OCI-LY3 (cell line): ENCODE measurements around the gene TRIM61.
"Not testable (repeated sequence)": the region's sequence is repeated elsewhere in the genome, so short reads cannot be mapped to it uniquely, and the experiment has no call there.

Experiments
- H2AFZ ChIP-seq: fragments of 200-600, 300-600 bp; shearing (Covaris generic); 2 replicates; pipeline ENCODE4 v1.6.0; 2014; ENCODE audit warnings: antibody characterized with exemption, low read depth, low read length
- H3K27ac ChIP-seq: fragments of 200-600, 300-600 bp; sonication (generic); 2 replicates; pipeline ENCODE4 v1.5.1; 2014; ENCODE audit warnings: mild to moderate bottlenecking, low read length, moderate library complexity, mixed read lengths
- H3K27me3 ChIP-seq: fragments of 200-600, 300-600 bp; sonication (generic); 2 replicates; pipeline ENCODE4 v1.6.1; 2014; ENCODE audit warnings: low read depth, low read length, mixed read lengths
- H3K36me3 ChIP-seq: fragments of 200-600, 300-600 bp; sonication (generic); replicated peaks from 2 replicates; pipeline ENCODE3; 2014; ENCODE audit warnings: low read depth, low read length, mixed read lengths
- H3K4me1 ChIP-seq: fragments of 300-600, 200-600 bp; sonication (generic); 2 replicates; pipeline ENCODE4 v1.6.1; 2014; ENCODE audit warnings: low read length, mixed read lengths
- H3K4me2 ChIP-seq: fragments of 200-600, 300-600 bp; sonication (generic); 2 replicates; pipeline ENCODE4 v1.6.1; 2014; ENCODE audit warnings: low read length, mixed read lengths
- H3K4me3 ChIP-seq: fragments of 300-600, 200-600 bp; sonication (generic); 2 replicates; pipeline ENCODE4 v1.5.1; 2014; ENCODE audit warnings: antibody characterized with exemption, mild to moderate bottlenecking, low read length, moderate library complexity
- H3K79me2 ChIP-seq: fragments of 300-600, 200-600 bp; shearing (Covaris generic); 2 replicates; pipeline ENCODE4 v1.6.1; 2014; ENCODE audit warnings: mild to moderate bottlenecking, low read length, mixed read lengths
- H3K9ac ChIP-seq: fragments of 300-600, 200-600 bp; shearing (Covaris generic); 2 replicates; pipeline ENCODE4 v1.6.0; 2014; ENCODE audit warnings: mild to moderate bottlenecking, low read length, moderate library complexity
- H3K9me3 ChIP-seq: fragments of 200-600, 300-600 bp; shearing (Covaris generic); 2 replicates; pipeline ENCODE4 v1.6.1; 2014; ENCODE audit warnings: low read length, mixed read lengths; ENCODE audit not compliant: insufficient read depth
- H4K20me1 ChIP-seq: fragments of 200-600, 300-600 bp; sonication (generic); 2 replicates; pipeline ENCODE4 v1.6.1; 2016; ENCODE audit warnings: low read length, mixed read lengths; ENCODE audit not compliant: insufficient read depth
- EZH2phosphoT487 ChIP-seq: fragments of 200-600 bp; shearing (Covaris generic); IDR thresholded peaks from 2 replicates; pipeline ENCODE4 v1.6.1; 2018; ENCODE audit warnings: antibody characterized with exemption, mixed run types, low read depth
- TF ChIP-seq, protein P1 (sequence below): fragments of 200-600, 300-600 bp; sonication (generic); IDR thresholded peaks from 2 replicates; pipeline ENCODE4 v1.5.1; 2014; ENCODE audit warnings: antibody characterized with exemption, low read length, low read depth

TRIM61 gene

GRCh38 chr4:165006886-165007285 is 29.4 kb upstream of the TRIM61 start:
- Histone ChIP-seq H3K4me1 (no peaks in the 10 kb centered on the region), H3K9ac (no peak overlapping the region), H3K27ac (no peak overlapping the region), H3K9me3 (no peaks in the 10 kb centered on the region), H2AFZ (no peak overlapping the region), H3K79me2 (no peaks in the 10 kb centered on the region), H3K4me3 (no peak overlapping the region), H3K27me3 (peaks cover 17% of the 10 kb centered on the region; the same call in 1 of the 2 replicates), H3K4me2 (no peak overlapping the region), H3K36me3 (no peaks in the 10 kb centered on the region), H4K20me1 (no peaks in the 10 kb centered on the region)
- no peak for TF ChIP-seq EZH2phosphoT487
- TF ChIP-seq, protein P1, sequence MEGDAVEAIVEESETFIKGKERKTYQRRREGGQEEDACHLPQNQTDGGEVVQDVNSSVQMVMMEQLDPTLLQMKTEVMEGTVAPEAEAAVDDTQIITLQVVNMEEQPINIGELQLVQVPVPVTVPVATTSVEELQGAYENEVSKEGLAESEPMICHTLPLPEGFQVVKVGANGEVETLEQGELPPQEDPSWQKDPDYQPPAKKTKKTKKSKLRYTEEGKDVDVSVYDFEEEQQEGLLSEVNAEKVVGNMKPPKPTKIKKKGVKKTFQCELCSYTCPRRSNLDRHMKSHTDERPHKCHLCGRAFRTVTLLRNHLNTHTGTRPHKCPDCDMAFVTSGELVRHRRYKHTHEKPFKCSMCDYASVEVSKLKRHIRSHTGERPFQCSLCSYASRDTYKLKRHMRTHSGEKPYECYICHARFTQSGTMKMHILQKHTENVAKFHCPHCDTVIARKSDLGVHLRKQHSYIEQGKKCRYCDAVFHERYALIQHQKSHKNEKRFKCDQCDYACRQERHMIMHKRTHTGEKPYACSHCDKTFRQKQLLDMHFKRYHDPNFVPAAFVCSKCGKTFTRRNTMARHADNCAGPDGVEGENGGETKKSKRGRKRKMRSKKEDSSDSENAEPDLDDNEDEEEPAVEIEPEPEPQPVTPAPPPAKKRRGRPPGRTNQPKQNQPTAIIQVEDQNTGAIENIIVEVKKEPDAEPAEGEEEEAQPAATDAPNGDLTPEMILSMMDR, result no peak

DNA sequence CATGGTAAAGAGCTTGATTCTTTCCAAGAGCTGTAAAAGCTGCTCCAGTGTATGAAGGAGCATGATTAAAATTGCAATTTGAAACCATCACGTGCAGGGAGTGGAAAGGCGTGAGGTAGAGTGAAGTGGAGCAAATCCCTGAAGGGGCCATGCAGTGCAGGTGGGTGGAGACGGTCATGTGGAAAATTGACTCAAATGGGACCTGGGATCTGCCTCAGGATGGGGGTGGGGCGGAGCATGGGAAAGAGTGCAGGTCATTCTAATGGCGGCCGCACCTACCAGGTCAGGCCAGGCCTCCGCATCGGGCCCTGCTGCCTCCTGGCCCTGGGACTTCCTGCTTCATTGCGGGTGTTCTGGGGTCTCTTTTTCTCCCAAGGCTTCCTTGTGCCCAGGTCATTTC is 29.0 kb upstream of the TRIM61 start:
- Histone ChIP-seq H3K9ac (no peak overlapping the region), H3K27ac (no peak overlapping the region), H3K4me1 (no peaks in the 10 kb centered on the region), H3K4me3 (no peak overlapping the region), H2AFZ (no peak overlapping the region), H3K79me2 (no peaks in the 10 kb centered on the region), H3K4me2 (no peak overlapping the region), H4K20me1 (no peaks in the 10 kb centered on the region), H3K36me3 (no peaks in the 10 kb centered on the region), H3K9me3 (no peaks in the 10 kb centered on the region), H3K27me3 (peaks cover 17% of the 10 kb centered on the region; the same call in 1 of the 2 replicates)
- TF ChIP-seq, protein P1, result no peak
- TF ChIP-seq EZH2phosphoT487, result no peak

- H3K4me2 ChIP-seq, result no peak overlapping the region
- no peaks in the 10 kb centered on the region for H3K36me3 ChIP-seq
- no peak overlapping the region for H2AFZ ChIP-seq
- H4K20me1 ChIP-seq, result no peaks in the 10 kb centered on the region
- no peaks in the 10 kb centered on the region for H3K4me1 ChIP-seq
- H3K4me3 ChIP-seq, result no peak overlapping the region
- H3K27me3 ChIP-seq, result peaks cover 17% of the 10 kb centered on the region; the same call in 1 of the 2 replicates
- TF ChIP-seq, protein P1, result no peak
- no peak for TF ChIP-seq EZH2phosphoT487
- H3K9ac ChIP-seq, result no peak overlapping the region
- no peaks in the 10 kb centered on the region for H3K79me2 ChIP-seq
- no peaks in the 10 kb centered on the region for H3K9me3 ChIP-seq
- H3K27ac ChIP-seq, result no peak overlapping the region
Observed at GRCh38 chr4:165005352-165005925, 28.0 kb upstream of the TRIM61 start.

GRCh38 chr4:165001957-165002356 is 24.5 kb upstream of the TRIM61 start:
- H3K9ac ChIP-seq, H3K4me3 ChIP-seq, H3K4me2 ChIP-seq, H4K20me1 ChIP-seq, H3K79me2 ChIP-seq, H3K9me3 ChIP-seq, H3K36me3 ChIP-seq, H3K27ac ChIP-seq, H3K4me1 ChIP-seq, H2AFZ ChIP-seq: not testable (repeated sequence)
- peaks cover 11% of the 10 kb centered on the region; the same call in 1 of the 2 replicates for H3K27me3 ChIP-seq

- not testable (repeated sequence) for H3K4me1 ChIP-seq, H3K4me3 ChIP-seq
Observed at GRCh38 chr4:164998526-164999080, 21.1 kb upstream of the TRIM61 start.

More at GRCh38 chr4:164998526-164999080, 21.1 kb upstream of the TRIM61 start:
- H3K79me2 ChIP-seq, H3K36me3 ChIP-seq, H3K9me3 ChIP-seq, H3K9ac ChIP-seq, H3K27me3 ChIP-seq, H3K27ac ChIP-seq, H2AFZ ChIP-seq, H4K20me1 ChIP-seq, H3K4me2 ChIP-seq: not testable (repeated sequence)
